ENCODE data around the gene FOXO6.

- TF ChIP-seq RBM22 (optimal IDR thresholded peaks at IDR 0.05; ENCODE audit: low read length) (no peak), ZNF784 (CRISPR knock-in tag; IDR thresholded peaks at IDR 0.05; ENCODE audit: borderline replicate concordance) (no peak), CENPT (CRISPR knock-in tag; IDR thresholded peaks at IDR 0.05; ENCODE audit: low read depth) (no peak), EP300 (IDR thresholded peaks at IDR 0.05; ENCODE audit: low read depth in 2 of 2, low read length in 2 of 2) (no peak), EP300 (CRISPR knock-in tag; IDR thresholded peaks at IDR 0.05; ENCODE audit: borderline replicate concordance) (no peak), CTCF (CRISPR knock-in tag; IDR thresholded peaks at IDR 0.05) (no peak), SMC3 (IDR thresholded peaks at IDR 0.05; ENCODE audit: low read length) (no peak), ZNF484 (CRISPR knock-in tag; IDR thresholded peaks at IDR 0.05; ENCODE audit: borderline replicate concordance, low read depth) (no peak), ZNF20 (CRISPR knock-in tag; IDR thresholded peaks at IDR 0.05) (no peak), ZNF639 (CRISPR knock-in tag; conservative IDR thresholded peaks at IDR 0.05) (no peak), ZNF570 (CRISPR knock-in tag; IDR thresholded peaks at IDR 0.05; ENCODE audit: borderline replicate concordance) (no peak), KLF13 (CRISPR knock-in tag; IDR thresholded peaks at IDR 0.05) (no peak), SATB2 (CRISPR knock-in tag; IDR thresholded peaks at IDR 0.05) (no peak), ZNF543 (CRISPR knock-in tag; IDR thresholded peaks at IDR 0.05) (no peak), ZNF644 (CRISPR knock-in tag; IDR thresholded peaks at IDR 0.05; ENCODE audit: low read depth) (no peak)
Measured at GRCh38 chr1:41394959-41395956, 34.0 kb downstream of the FOXO6 start.

All from HepG2 (cell line).